Parathyroid adenoma (tissue), 2 donors: ENCODE measurements around the gene LRRC57.
A peak's percentile ranks its signal among the peaks of the same experiment; 100 is the strongest.

Source experiments
- H2AFZ ChIP-seq: fragments of 300-600 bp; sonication (generic); one replicate; pipeline ENCODE4 v1.7.0; 2017; ENCODE audit warnings: antibody characterized with exemption, mild to moderate bottlenecking
- H3K27ac ChIP-seq: fragments of 300-600 bp; sonication (generic); one replicate; pipeline ENCODE4 v1.7.0; 2017
- H3K27me3 ChIP-seq: fragments of 300-600 bp; sonication (generic); one replicate; pipeline ENCODE4 v1.7.0; 2017; ENCODE audit warnings: low read length; ENCODE audit not compliant: control insufficient read depth, insufficient read depth
- H3K36me3 ChIP-seq: fragments of 300-600 bp; sonication (generic); one replicate; pipeline ENCODE4 v1.7.0; 2017; ENCODE audit warnings: low read length; ENCODE audit not compliant: control insufficient read depth, insufficient read depth
- H3K4me1 ChIP-seq: fragments of 300-600 bp; sonication (generic); one replicate; pipeline ENCODE4 v1.7.0; 2017; ENCODE audit warnings: control low read depth
- H3K4me2 ChIP-seq: fragments of 300-600 bp; sonication (generic); one replicate; pipeline ENCODE4 v1.7.0; 2017; ENCODE audit warnings: low read length
- H3K4me3 ChIP-seq: fragments of 300-600 bp; sonication (generic); one replicate; pipeline ENCODE4 v1.7.0; 2017; ENCODE audit warnings: low read depth, low read length
- H3K79me2 ChIP-seq: fragments of 300-600 bp; sonication (generic); one replicate; pipeline ENCODE4 v1.7.0; 2017; ENCODE audit warnings: control low read depth
- H3K9ac ChIP-seq: fragments of 300-600 bp; sonication (generic); one replicate; pipeline ENCODE4 v1.7.0; 2017; ENCODE audit warnings: mild to moderate bottlenecking
- H3K9me3 ChIP-seq: fragments of 300-600 bp; sonication (generic); one replicate; pipeline ENCODE4 v1.7.0; 2017; ENCODE audit warnings: low read length; ENCODE audit not compliant: control insufficient read depth
- TF ChIP-seq, protein P1 (sequence below): fragments of 300-600 bp; sonication (generic); IDR thresholded peaks from one replicate; pipeline ENCODE4 v1.7.0; 2017; ENCODE audit warnings: antibody characterized with exemption, mild to moderate bottlenecking
- donor health status: primary hyperparathyroidism.

Gene LRRC57

DNA sequence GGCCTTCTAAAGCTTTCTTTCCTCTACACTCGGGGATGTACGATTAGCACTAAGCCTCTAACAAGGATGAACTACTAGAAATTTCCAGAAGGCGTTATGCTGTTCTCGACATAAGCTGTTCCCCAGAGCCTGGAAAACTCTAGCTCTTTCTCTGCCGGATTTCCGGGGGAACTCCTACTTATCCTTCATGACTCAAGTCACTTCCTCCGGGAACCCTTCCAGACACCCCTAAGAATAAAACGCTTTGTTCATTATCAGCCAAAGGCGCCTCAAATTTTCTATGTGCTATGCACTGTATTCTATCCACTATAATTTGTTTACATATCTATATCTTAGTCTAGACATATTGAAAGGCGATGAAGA lies 53.6 kb downstream of the LRRC57 start:
- H3K4me1 ChIP-seq, result peaks cover 5% of the 10 kb centered on the region
- no peaks in the 10 kb centered on the region for H3K36me3 ChIP-seq
- no peak overlapping the region for H3K9ac ChIP-seq
- peak overlapping the region; percentile 75 for H2AFZ ChIP-seq
- TF ChIP-seq, protein P1, sequence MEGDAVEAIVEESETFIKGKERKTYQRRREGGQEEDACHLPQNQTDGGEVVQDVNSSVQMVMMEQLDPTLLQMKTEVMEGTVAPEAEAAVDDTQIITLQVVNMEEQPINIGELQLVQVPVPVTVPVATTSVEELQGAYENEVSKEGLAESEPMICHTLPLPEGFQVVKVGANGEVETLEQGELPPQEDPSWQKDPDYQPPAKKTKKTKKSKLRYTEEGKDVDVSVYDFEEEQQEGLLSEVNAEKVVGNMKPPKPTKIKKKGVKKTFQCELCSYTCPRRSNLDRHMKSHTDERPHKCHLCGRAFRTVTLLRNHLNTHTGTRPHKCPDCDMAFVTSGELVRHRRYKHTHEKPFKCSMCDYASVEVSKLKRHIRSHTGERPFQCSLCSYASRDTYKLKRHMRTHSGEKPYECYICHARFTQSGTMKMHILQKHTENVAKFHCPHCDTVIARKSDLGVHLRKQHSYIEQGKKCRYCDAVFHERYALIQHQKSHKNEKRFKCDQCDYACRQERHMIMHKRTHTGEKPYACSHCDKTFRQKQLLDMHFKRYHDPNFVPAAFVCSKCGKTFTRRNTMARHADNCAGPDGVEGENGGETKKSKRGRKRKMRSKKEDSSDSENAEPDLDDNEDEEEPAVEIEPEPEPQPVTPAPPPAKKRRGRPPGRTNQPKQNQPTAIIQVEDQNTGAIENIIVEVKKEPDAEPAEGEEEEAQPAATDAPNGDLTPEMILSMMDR, result no peak
- H3K27me3 ChIP-seq, result no peaks in the 10 kb centered on the region
- peaks cover 3% of the 10 kb centered on the region for H3K79me2 ChIP-seq
- H3K27ac ChIP-seq, result peak overlapping the region; percentile 80
- peak overlapping the region; percentile 92 for H3K4me3 ChIP-seq
- peak overlapping the region; percentile 85 for H3K4me2 ChIP-seq
- H3K9me3 ChIP-seq, result no peaks in the 10 kb centered on the region

DNA sequence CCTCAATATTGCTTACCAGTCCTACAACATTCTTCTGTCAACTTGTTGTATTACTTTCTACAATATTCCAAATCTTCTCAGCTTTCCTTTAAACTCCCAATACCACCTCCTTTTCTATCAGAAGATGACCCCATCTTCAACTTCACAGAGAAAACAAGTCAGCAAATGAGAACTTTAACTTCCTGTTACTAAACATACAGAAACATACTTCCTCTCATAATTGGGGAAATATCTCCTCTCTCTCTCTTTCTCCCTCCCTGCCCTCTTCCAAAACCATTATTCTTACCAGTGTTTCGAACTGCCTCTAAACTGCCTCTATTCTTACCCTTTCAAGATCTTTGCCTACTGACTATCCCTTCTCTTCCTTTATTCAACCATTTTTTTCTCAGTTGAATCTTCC lies 54.9 kb downstream of the LRRC57 start:
- Histone ChIP-seq H3K27ac (no peak overlapping the region), H2AFZ (peak overlapping the region; percentile 20), H3K27me3 (no peaks in the 10 kb centered on the region), H3K9me3 (no peaks in the 10 kb centered on the region), H3K4me3 (no peak overlapping the region), H3K36me3 (no peaks in the 10 kb centered on the region), H3K79me2 (peaks cover 3% of the 10 kb centered on the region), H3K9ac (no peak overlapping the region), H3K4me1 (peaks cover 5% of the 10 kb centered on the region), H3K4me2 (no peak overlapping the region)
- TF ChIP-seq, protein P1, result no peak

DNA sequence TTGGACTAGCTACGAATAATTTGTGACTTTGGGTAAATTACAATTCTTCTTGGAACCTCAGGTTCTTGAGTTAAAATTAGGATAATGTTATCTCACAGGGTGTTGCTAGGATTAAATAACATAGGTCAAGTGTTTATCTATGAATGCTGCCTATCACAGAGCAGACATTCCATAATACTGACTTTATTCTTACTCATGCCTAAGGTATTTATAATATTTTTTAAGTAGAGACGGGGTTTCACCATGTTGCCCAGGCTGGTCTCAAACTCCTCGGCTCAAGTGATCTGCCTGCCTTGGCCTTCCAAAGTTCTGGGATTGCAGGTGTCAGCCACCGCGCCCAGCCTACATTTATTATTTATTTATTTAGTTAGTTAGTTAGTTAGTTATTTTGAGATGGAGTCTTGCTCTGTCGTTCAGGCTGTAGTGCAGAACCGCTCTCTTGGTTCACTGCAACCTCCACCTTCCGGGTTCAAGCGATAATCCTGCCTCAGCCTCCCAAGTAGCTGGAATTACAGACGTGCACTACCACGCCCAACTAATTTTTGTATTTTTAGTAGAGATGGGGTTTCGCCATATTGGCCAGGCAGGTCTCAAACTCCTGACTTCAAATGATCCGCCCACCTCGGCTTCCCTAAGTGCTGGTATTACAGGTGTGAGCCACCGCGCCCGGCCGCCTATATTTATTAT lies 56.9 kb downstream of the LRRC57 start:
- Histone ChIP-seq H3K27me3 (no peaks in the 10 kb centered on the region), H3K4me3 (peak overlapping the region; percentile 90), H2AFZ (peak overlapping the region; percentile 86), H3K4me2 (peak overlapping the region; percentile 79), H3K79me2 (peaks cover 3% of the 10 kb centered on the region), H3K4me1 (peaks cover 5% of the 10 kb centered on the region), H3K27ac (peak overlapping the region; percentile 95), H3K36me3 (no peaks in the 10 kb centered on the region), H3K9ac (peak overlapping the region; percentile 57), H3K9me3 (no peaks in the 10 kb centered on the region)
- TF ChIP-seq, protein P1, result no peak

DNA sequence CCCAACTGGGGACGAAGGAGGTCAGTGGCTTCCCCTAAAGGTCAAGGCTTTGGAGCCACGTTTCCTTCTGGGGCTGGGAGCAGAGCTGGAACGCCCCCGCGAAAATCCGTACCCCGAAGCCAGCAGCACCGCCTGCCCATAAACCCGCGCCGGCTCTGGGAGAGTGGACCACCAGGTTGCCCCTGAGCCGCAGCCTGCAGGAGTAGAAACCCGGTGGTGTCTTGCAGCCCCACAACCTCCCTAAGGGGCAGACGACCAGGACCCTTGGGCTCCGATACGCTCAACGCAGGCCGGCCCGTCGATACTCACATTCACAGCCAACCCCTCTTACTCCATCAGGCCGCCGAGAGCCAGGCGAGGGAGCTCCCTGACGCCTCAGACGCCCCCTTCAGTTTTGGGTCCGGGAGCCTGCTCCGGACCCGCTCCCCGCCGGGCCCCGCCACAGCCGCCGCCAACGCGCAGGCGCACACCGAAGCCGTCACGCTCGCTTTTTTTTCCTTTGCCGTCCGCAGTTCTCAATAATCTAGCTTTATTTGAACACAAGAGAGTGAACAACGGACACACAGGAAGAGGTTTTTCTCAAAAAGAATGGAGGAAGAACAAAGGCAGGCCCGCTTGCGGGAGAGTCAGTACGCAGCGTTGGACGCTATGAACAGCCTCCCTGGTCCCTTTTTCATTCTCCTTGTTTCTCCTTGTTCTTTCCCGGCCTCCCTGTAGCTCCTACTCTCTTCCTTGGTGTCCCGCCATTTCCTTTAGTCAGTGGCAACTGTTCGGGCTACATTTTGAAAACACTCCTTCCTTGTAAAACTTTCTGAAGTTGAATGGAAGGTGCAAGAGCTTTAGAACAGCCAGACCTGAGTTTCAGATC lies 57.7 kb downstream of the LRRC57 start, which contains the start of gene ZNF106:
ZNF106 (minus strand) TSS at position 471 of the 868 bp plus-strand sequence. CDS start 18,852 bp downstream, outside the sequence.
- H3K36me3 ChIP-seq, result no peaks in the 10 kb centered on the region
- peak within 1 kb of the TSS; percentile 95 for H3K27ac ChIP-seq
- H3K4me3 ChIP-seq, result peak within 1 kb of the TSS; percentile 90
- H3K4me1 ChIP-seq, result peaks cover 5% of the 10 kb centered on the region
- H3K9me3 ChIP-seq, result no peaks in the 10 kb centered on the region
- peak within 1 kb of the TSS; percentile 57 for H3K9ac ChIP-seq
- H2AFZ ChIP-seq, result peak within 1 kb of the TSS; percentile 86
- peak within 1 kb of the TSS; percentile 79 for H3K4me2 ChIP-seq
- no peaks in the 10 kb centered on the region for H3K27me3 ChIP-seq
- peaks cover 3% of the 10 kb centered on the region for H3K79me2 ChIP-seq
- TF ChIP-seq, protein P1, result no peak
